GM12865 (cell line): Measurements from ENCODE around the gene ZNF426.
A peak's percentile ranks its signal among the peaks of the same experiment; 100 is the strongest.
"Not testable (repeated sequence)": the region's sequence is repeated elsewhere in the genome, so short reads cannot be mapped to it uniquely, and the experiment has no call there.

Source experiments
- DNase-seq: peaks from one replicate; pipeline ENCODE4 v3.0.0; 2010; ENCODE audit warnings: low read depth
- H3K4me3 ChIP-seq: 2 replicates; pipeline ENCODE4 v1.5.1; 2011; ENCODE audit warnings: mild to moderate bottlenecking, low read depth, low read length, control low read depth
- CTCF ChIP-seq: IDR thresholded peaks from 2 replicates; pipeline ENCODE4 v1.5.1; 2011; ENCODE audit warnings: low read length, control low read depth, low read depth, inconsistent platforms; ENCODE audit not compliant: insufficient read depth; ENCODE audit errors: missing control alignments

The ZNF426 gene

GRCh38 chr19:9565900-9566705, 27.7 kb upstream of the ZNF426 start:
- DNase-seq: peak; percentile 33
- no peak for TF ChIP-seq CTCF
- no peak overlapping the region for H3K4me3 ChIP-seq

- no peak for DNase-seq
- TF ChIP-seq CTCF: no peak
- H3K4me3 ChIP-seq: no peak overlapping the region
Measured at GRCh38 chr19:9552536-9553274, 14.3 kb upstream of the ZNF426 start.

DNA sequence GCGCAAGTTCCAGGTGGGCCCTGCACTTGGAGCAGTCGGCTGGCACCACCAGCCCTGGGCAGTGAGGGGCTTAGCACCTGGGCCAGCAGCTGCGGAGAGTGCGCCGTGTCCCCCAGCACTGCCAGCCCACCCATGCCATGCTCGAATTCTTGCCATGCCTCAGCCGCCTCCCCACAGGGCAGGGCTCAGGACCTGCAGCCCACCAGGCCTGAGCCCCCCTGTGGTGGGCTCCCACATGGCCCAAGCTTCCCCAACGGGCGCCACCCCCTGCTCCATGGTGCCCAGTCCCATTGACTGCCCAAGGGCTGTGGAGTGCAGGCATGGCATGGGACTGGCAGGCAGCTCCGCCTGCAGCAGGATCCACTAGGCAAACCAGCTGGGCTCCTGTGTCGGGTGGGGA, 9.4 kb upstream of the ZNF426 start:
- DNase-seq: no peak
- no peak for TF ChIP-seq CTCF
- no peak overlapping the region for H3K4me3 ChIP-seq

- DNase-seq: not testable (repeated sequence)
Measured at GRCh38 chr19:9541281-9541680, 2.8 kb upstream of the ZNF426 start.

DNA sequence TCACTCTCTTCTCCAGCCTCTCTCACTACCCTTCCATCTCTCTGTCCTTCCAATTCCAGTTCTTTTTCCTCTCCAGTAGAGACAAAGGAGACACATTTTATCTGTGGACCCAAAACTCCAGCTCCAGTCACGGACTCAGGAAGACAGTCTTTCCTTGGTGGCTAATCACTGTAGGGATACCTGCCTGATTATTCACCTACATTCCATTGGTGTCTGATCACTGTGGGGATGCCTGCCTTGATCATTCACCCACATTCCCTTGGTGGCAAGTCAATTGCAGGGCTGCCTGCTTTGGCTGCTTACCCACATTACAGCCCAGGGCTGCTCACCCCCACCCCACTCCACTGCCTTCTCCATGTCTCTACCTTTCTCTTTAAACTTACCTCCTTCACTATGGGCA, 1.5 kb upstream of the ZNF426 start:
- not testable (repeated sequence) for H3K4me3 ChIP-seq, DNase-seq

More at GRCh38 chr19:9541281-9541680, 2.8 kb upstream of the ZNF426 start:
- H3K4me3 ChIP-seq: not testable (repeated sequence)

GRCh38 chr19:9539201-9539600, 756 bp upstream of the ZNF426 start:
- not testable (repeated sequence) for H3K4me3 ChIP-seq

DNA sequence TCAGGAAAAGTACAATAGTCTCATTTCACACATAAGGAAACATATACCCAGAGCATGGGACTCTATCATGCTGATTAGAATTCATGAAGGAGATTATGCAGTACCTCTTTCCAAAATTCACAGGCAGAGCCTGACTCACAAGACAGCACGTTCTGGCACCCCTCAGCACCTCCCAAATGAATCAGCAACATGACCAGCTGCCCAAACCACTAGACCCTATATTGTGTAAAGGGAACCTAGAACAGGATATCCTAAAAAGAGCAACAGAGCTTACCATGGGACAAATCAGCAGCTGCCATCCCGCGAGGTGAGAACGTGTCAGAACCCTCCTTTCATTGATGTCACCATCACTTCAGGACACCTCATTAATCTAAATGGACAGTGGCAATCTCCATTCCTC, 2.5 kb downstream of the ZNF426 start:
- no peak for TF ChIP-seq CTCF

More at GRCh38 chr19:9539201-9539600, 756 bp upstream of the ZNF426 start:
- DNase-seq: not testable (repeated sequence)

DNA sequence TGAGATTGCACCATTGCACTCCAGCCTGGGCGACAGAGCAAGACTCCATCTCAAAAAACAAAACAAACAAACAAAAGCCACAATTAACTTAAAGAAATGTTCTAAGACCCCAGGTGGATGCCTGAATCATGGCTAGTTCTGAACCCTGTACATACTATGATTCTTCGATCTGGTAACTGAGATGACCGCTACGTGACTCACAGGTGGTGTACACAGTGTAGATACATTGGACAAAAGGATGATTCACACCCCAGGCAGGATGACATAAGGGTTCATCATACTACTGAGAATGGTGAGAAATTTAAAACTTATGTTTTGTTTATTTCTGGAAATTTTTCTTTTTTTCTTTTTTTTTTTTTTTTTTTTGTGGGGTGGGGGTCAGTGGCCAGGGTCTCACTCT, 6.5 kb downstream of the ZNF426 start:
- no peak overlapping the region for H3K4me3 ChIP-seq
- no peak for TF ChIP-seq CTCF
- DNase-seq: no peak

More for the DNA sequence above, 2.5 kb downstream of the ZNF426 start:
- no peak overlapping the region for H3K4me3 ChIP-seq
- DNase-seq: no peak
